HG02642 (cell line): ENCODE data around the gene ARHGAP24.
A peak's percentile ranks its signal among the peaks of the same experiment; 100 is the strongest.
"Not testable (repeated sequence)": the region's sequence is repeated elsewhere in the genome, so short reads cannot be mapped to it uniquely, and the experiment has no call there.

Source experiments
- ATAC-seq: cut with Tn5 transposase; IDR thresholded peaks from one replicate; pipeline ENCODE4 v1.9.1; 2021; ENCODE audit warnings: mild to moderate bottlenecking; ENCODE audit not compliant: unreplicated experiment, poor library complexity

Gene ARHGAP24

DNA sequence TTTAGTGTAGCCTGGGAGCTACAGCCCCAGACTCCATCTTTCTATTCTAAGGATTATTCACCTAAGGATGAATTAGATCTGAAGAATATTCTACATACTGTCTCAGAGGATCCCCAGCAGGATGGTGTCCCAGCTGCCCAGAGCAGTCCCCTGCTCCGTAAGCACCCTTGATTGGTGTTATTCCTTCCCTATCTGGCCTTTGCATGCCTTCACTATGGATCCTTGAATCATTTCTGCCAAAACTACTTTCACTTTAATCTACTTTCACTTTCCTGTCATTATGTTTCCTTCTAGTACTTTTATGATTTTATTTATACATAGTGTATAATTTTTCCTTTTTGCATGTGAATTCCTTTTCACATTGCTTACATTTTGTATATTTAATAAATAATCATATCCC is 39.2 kb downstream of the ARHGAP24 start:
- no peak for ATAC-seq

- no peak for ATAC-seq
Measured at GRCh38 chr4:85514783-85515182, 39.8 kb downstream of the ARHGAP24 start.

GRCh38 chr4:85515701-85516100 is 40.8 kb downstream of the ARHGAP24 start:
- no peak for ATAC-seq

- ATAC-seq, result not testable (repeated sequence)
Measured at GRCh38 chr4:85518526-85518925, 43.6 kb downstream of the ARHGAP24 start.

DNA sequence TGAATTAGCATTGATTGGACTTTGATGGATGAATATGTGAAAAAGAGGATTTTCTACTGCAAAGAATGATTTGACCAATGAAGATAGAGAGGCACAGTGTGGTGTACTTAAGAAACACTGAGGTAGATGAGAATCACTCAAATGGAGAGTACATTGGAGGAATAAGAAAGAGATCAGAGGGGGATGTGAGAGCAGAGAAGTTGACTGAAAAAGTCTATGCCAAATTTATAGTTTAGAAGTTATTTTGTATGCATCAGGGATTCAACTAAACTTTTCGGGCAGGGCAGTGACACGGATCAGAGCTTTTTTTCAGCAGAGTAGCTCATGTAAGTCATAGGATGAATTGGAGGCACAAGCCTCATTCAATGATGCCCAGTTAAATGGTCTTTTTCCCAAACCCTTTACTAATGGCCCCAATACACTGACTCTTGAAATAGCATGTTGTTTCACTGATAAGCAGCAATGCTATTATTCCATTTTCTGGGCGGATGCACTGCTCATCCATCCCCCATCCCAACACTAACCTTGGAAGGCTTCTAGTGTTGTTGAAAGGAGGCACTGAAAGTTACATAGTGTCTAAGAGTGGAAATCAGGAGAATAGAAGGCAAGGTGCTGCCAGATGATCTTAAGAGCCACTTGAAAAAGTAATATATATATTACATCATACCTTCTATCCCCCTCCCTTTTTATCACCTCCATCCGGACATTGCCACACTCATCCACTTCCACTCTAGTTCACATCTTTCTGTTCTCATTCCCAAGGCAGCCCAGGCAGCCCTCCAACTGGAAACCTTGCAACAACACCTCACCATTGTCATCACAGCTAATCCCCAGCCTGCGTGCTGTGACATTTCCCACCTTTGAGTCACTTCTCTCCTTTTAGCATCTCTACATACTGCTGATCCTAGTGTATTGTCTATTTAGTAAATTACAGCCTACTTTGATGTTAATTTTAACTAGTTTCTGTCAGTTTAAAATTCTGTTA is 46.1 kb downstream of the ARHGAP24 start:
- no peak for ATAC-seq

- no peak for ATAC-seq
Measured at GRCh38 chr4:85522277-85522676, 47.3 kb downstream of the ARHGAP24 start.

DNA sequence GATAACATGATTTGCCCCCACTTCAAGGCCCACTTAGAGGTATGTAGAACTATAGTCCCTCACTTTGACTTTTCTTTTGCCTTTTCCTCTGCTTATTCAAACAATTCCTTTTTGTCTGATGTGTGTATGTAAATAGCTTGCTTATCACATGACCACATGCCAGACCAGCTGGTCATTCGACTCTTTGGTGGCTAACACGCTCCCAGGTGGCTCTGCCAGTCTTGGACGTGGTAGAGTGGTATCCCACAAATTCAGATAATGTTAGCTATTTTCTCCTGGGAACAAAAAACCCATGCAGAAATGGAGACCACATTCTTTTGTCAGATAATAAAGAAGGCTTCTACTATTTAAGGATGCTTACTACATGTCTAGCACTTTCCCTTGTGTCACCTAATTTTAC is 47.9 kb downstream of the ARHGAP24 start:
- ATAC-seq, result no peak

DNA sequence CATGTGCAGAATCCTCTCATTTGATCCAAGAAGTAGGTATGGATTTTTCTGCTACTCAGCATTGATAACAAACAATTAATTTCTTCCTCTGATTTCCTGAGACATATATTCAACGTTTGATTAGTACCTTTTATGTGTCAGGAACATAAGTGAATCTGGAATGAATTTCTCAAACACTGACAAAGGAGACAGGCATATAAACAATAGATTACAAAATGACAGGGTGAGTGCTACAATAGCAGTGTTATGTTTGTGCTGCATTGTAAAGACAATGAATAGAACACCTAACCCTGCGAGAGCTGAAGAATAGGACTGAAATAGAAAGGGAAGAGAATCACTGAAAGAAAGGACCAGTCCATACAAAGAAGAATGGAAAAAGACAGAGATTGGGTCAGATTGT is 52.9 kb downstream of the ARHGAP24 start:
- no peak for ATAC-seq

- ATAC-seq, result no peak
Measured at GRCh38 chr4:85531560-85532341, 56.8 kb downstream of the ARHGAP24 start.

DNA sequence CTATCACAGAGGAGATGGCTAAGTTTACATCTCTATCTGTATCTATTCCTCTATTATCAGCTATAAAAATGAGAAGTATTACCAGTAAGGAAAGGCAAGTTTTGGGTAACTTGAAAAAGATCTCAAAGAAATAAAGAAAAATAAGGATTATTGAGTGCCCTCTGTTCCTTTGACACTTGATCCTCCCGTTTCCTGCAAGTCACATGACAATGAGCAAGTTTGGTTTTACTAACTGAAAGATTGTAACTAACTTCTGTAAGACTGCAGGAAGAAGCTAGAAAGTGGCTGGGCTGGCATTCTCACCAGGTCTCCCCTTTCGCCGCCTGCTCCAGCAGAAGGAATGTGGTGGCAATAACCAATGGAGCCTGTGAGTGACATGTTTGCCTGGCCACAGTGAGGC is 59.2 kb downstream of the ARHGAP24 start:
- ATAC-seq, result no peak

DNA sequence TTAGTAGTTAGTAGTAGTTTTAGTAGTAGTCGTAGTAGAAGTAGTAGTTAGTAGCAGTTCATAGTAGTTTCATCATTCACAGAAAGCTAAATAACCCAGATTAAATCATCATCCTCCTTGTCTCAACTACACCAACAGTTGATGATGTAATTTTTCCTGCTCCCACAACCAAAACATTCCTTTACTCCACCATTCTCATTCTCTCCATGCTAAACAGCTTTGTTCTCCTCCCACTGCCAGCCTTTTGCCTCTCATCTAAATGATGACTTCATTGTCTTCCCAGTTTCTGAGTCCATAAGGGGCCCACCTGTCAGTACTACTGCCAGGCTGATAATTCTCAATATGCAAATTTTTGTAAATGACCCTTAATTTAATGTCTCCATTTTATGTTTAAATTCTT is 68.9 kb downstream of the ARHGAP24 start:
- no peak for ATAC-seq

DNA sequence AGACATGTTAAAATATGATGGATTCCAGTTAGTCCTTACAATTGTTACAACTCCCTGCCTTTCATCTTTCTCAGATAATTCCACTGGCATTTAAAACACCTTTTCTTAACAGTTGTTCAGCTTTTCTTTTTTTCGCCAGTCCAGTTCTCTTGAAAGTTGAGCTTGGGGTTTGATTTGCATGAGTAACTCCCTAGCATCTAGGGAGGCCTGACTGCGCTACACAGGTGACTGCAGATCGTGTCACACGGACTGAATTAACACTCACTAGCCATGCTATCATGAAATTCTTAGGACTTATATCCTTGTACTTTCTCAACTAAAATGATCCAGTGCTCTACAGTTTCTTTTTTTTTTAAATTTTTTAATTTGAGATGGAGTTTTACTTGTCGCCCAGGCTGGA is 69.8 kb downstream of the ARHGAP24 start:
- no peak for ATAC-seq

DNA sequence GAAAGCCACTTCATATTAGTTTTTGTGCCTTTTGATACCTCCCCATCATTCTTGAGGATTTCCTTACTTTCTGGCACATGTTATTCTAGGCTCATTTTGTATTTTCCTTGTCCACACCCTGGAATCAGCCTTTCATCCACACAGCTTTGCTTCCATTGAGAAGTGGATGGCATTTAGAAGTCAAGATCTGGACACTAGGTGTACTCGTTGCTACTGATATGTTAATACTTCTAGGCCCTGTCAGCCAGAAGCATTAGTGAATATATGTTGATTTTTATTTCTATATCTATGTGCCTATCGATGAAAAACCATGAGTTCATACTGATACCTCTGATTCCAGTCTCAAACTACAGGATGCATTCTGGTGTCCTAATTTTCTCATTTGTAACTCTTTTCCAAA is 73.2 kb downstream of the ARHGAP24 start:
- ATAC-seq, result no peak

- ATAC-seq, result no peak
Measured at GRCh38 chr4:85548841-85549240, 73.9 kb downstream of the ARHGAP24 start.

DNA sequence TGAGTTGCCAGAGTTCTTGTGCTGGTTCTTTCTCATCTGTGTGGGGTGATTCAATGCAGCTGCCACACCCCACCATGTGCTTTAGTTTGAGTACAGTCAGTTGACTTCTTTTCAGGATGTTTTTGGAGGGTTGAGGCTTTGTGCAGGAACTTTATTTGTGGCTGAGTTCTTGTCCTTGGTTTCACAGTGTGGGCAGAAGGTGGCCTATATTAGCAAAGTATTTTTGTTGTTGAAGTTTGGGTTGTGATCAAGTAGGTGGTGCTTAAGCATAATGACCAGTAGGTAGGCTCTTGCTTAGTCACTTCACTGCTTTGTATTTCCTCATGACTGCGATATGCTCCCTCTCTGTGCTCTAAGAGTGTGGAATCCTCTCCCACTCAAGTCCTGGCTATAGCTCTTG is 80.3 kb downstream of the ARHGAP24 start:
- ATAC-seq, result peak; percentile 37

DNA sequence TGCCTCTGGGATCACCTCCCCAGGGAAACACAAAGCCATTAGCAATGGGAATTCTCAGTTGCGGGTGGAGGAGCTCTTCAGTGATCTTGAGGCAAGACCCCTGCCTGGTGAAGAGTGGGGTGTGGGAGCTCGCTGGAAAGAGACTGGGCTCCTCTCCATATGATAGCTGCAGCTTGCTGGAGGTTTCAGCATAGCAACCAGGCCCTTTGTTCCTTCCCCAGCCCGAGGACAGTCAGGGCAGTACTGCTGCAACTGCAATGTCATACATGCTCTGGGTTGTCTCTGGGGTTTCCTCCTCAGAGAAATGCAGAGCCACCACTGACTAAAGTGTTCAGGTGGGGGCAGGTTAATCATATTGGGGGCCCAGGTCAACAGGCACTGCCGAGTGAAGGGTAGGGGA is 81.3 kb downstream of the ARHGAP24 start:
- ATAC-seq, result peak; percentile 47

GRCh38 chr4:85557016-85557901 is 82.3 kb downstream of the ARHGAP24 start:
- peak; percentile 94 for ATAC-seq

GRCh38 chr4:85565761-85566480 is 91.0 kb downstream of the ARHGAP24 start:
- ATAC-seq, result no peak

- peak; percentile 56 for ATAC-seq
Measured at GRCh38 chr4:85569730-85570299, 94.9 kb downstream of the ARHGAP24 start.
